ENCODE results near the gene GNAL. TPM values are rescaled to one million over a fixed set of nuclear protein-coding genes. Genes with fewer than 3 reads are reported as not detected.

The GNAL gene
- total RNA-seq, 1 donor from 2014 or later, result 4.5 TPM

- Histone ChIP-seq H3K27me3 (ENCODE audit: insufficient read depth, low read length) (no peaks in the 10 kb centered on the region), H4K20me1 (ENCODE audit: insufficient read depth, low read length) (no peaks in the 10 kb centered on the region), H3K4me3 (ENCODE audit: insufficient read depth, low read depth, low read length) (no peak overlapping the region), H3K36me3 (ENCODE audit: insufficient read depth, low read length) (no peaks in the 10 kb centered on the region), H3K4me1 (ENCODE audit: insufficient read depth, low read length) (no peaks in the 10 kb centered on the region), H3K4me2 (ENCODE audit: low read length) (no peak overlapping the region), H2AFZ (ENCODE audit: low read depth, low read length) (no peak overlapping the region), H3K9ac (ENCODE audit: low read length) (no peak overlapping the region), H3K79me2 (ENCODE audit: insufficient read depth, low read length) (no peaks in the 10 kb centered on the region), H3K27ac (ENCODE audit: low read depth, low read length) (no peak overlapping the region), H3K9me3 (ENCODE audit: insufficient read depth, low read depth, low read length) (no peaks in the 10 kb centered on the region)
- no peaks in the 10 kb centered on the region for H3K27me3 Mint-ChIP-seq (ENCODE audit: low read depth, unreplicated experiment)
- H3K27ac Mint-ChIP-seq (ENCODE audit: unreplicated experiment), result no peak overlapping the region
- no peak for DNase-seq (ENCODE audit: low read depth)
- no peak for TF ChIP-seq CTCF (IDR thresholded peaks at IDR 0.05; ENCODE audit: insufficient read depth, low read depth, low read length)
- TF ChIP-seq EZH2 (IDR thresholded peaks at IDR 0.05; ENCODE audit: insufficient read depth, low read length), result no peak
- no peaks in the 10 kb centered on the region for H3K36me3 Mint-ChIP-seq (ENCODE audit: low read depth, unreplicated experiment)
- no peak overlapping the region for H3K4me3 Mint-ChIP-seq (ENCODE audit: unreplicated experiment)
- FAIRE-seq, result no peak
- H3K9me3 Mint-ChIP-seq (ENCODE audit: unreplicated experiment), result no peaks in the 10 kb centered on the region
- H3K4me1 Mint-ChIP-seq (ENCODE audit: low read depth, unreplicated experiment), result peaks cover 10% of the 10 kb centered on the region
Observed at GRCh38 chr18:11794195-11794594, 105.1 kb downstream of the GNAL start.

DNA sequence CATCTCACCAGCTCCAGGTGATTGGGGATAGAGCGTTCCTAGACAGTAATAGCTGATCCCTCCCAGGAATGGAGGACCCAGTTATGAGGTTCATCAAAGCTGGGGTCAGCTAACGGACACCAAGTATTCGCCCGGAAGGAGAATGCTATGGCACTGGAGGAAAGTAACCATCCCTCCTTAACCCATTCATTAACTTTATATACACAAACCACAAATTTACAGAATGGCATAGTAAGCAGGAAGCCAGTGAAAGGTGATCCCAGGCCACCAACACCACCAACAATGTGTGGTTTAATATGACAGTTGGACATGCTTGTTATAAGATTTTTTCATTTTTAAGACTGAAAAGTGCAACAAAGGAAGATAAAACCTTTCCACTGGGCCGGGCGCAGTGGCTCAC is 106.9 kb downstream of the GNAL start:
- no peak overlapping the region for H2AFZ ChIP-seq (ENCODE audit: low read depth, low read length)
- no peaks in the 10 kb centered on the region for H3K36me3 Mint-ChIP-seq (ENCODE audit: low read depth, unreplicated experiment)
- H3K9ac ChIP-seq (ENCODE audit: low read length), result no peak overlapping the region
- no peak overlapping the region for H3K4me2 ChIP-seq (ENCODE audit: low read length)
- no peaks in the 10 kb centered on the region for H3K4me1 ChIP-seq (ENCODE audit: insufficient read depth, low read length)
- no peaks in the 10 kb centered on the region for H3K27me3 ChIP-seq (ENCODE audit: insufficient read depth, low read length)
- peaks cover 4% of the 10 kb centered on the region for H3K4me1 Mint-ChIP-seq (ENCODE audit: low read depth, unreplicated experiment)
- no peaks in the 10 kb centered on the region for H3K79me2 ChIP-seq (ENCODE audit: insufficient read depth, low read length)
- no peak for DNase-seq (ENCODE audit: low read depth)
- no peak overlapping the region for H3K4me3 Mint-ChIP-seq (ENCODE audit: unreplicated experiment)
- TF ChIP-seq EZH2 (IDR thresholded peaks at IDR 0.05; ENCODE audit: insufficient read depth, low read length) (no peak), CTCF (IDR thresholded peaks at IDR 0.05; ENCODE audit: insufficient read depth, low read depth, low read length) (no peak)
- H3K27ac Mint-ChIP-seq (ENCODE audit: unreplicated experiment), result no peak overlapping the region
- H3K36me3 ChIP-seq (ENCODE audit: insufficient read depth, low read length), result no peaks in the 10 kb centered on the region
- H3K4me3 ChIP-seq (ENCODE audit: insufficient read depth, low read depth, low read length), result no peak overlapping the region
- no peaks in the 10 kb centered on the region for H3K9me3 ChIP-seq (ENCODE audit: insufficient read depth, low read depth, low read length)
- H3K27ac ChIP-seq (ENCODE audit: low read depth, low read length), result no peak overlapping the region
- no peak for FAIRE-seq
- H3K27me3 Mint-ChIP-seq (ENCODE audit: low read depth, unreplicated experiment), result no peaks in the 10 kb centered on the region
- no peaks in the 10 kb centered on the region for H4K20me1 ChIP-seq (ENCODE audit: insufficient read depth, low read length)
- peaks cover under 1% of the 10 kb centered on the region for H3K9me3 Mint-ChIP-seq (ENCODE audit: unreplicated experiment)

GRCh38 chr18:11798271-11798670 is 109.2 kb downstream of the GNAL start:
- Histone ChIP-seq H3K4me3 (ENCODE audit: insufficient read depth, low read depth, low read length) (no peak overlapping the region), H3K4me1 (ENCODE audit: insufficient read depth, low read length) (no peaks in the 10 kb centered on the region), H3K79me2 (ENCODE audit: insufficient read depth, low read length) (no peaks in the 10 kb centered on the region), H3K9ac (ENCODE audit: low read length) (no peak overlapping the region), H3K36me3 (ENCODE audit: insufficient read depth, low read length) (no peaks in the 10 kb centered on the region), H4K20me1 (ENCODE audit: insufficient read depth, low read length) (no peaks in the 10 kb centered on the region), H3K4me2 (ENCODE audit: low read length) (no peak overlapping the region), H3K9me3 (ENCODE audit: insufficient read depth, low read depth, low read length) (no peaks in the 10 kb centered on the region), H2AFZ (ENCODE audit: low read depth, low read length) (no peak overlapping the region), H3K27me3 (ENCODE audit: insufficient read depth, low read length) (peaks cover 3% of the 10 kb centered on the region), H3K27ac (ENCODE audit: low read depth, low read length) (no peak overlapping the region)
- no peak overlapping the region for H3K27ac Mint-ChIP-seq (ENCODE audit: unreplicated experiment)
- peaks cover 5% of the 10 kb centered on the region for H3K27me3 Mint-ChIP-seq (ENCODE audit: low read depth, unreplicated experiment)
- H3K4me3 Mint-ChIP-seq (ENCODE audit: unreplicated experiment), result no peak overlapping the region
- FAIRE-seq (no peak), DNase-seq (ENCODE audit: low read depth) (no peak)
- TF ChIP-seq CTCF (IDR thresholded peaks at IDR 0.05; ENCODE audit: insufficient read depth, low read depth, low read length) (no peak), EZH2 (IDR thresholded peaks at IDR 0.05; ENCODE audit: insufficient read depth, low read length) (no peak)
- peaks cover 2% of the 10 kb centered on the region for H3K9me3 Mint-ChIP-seq (ENCODE audit: unreplicated experiment)
- no peaks in the 10 kb centered on the region for H3K4me1 Mint-ChIP-seq (ENCODE audit: low read depth, unreplicated experiment)
- H3K36me3 Mint-ChIP-seq (ENCODE audit: low read depth, unreplicated experiment), result no peaks in the 10 kb centered on the region
